Measurements from ENCODE around the gene BLTP2. TPM values are rescaled to one million over a fixed set of nuclear protein-coding genes. Genes with fewer than 3 reads are reported as not detected.

Gene BLTP2
- total and polyA plus RNA-seq, 2 experiments from 2014 or later, result 40.1 to 82.4 TPM

DNA sequence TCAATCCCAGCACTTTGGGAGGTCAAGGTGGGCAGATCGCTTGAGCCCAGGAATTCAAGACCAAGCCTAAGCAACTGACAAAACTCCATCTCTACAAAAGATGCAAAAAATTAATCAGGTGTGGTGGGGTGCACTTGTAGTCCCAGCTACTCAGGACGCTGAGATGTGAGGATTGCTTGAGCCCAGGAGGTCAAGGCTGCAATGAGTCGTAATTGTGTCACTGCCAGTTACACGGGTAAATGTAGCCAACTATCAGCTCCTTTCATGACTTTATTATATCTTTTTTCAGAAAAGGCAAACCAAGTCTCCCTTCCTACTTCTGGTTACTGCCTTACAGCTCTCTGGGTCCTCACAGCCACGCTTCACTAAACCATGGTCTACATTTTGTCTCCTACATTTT is 12.8 kb upstream of the BLTP2 start:
- no peaks in the 10 kb centered on the region for H3K9me2 ChIP-seq (replicated peaks; ENCODE audit: insufficient read depth)
- no peak overlapping the region for H2AFZ ChIP-seq
- TF ChIP-seq EZH2 (IDR thresholded peaks at IDR 0.05; ENCODE audit: borderline replicate concordance) (no peak), EZH2phosphoT487 (IDR thresholded peaks at IDR 0.05; ENCODE audit: low read depth, severe bottlenecking, unreplicated experiment) (no peak)
- TF ChIP-seq, protein P1, sequence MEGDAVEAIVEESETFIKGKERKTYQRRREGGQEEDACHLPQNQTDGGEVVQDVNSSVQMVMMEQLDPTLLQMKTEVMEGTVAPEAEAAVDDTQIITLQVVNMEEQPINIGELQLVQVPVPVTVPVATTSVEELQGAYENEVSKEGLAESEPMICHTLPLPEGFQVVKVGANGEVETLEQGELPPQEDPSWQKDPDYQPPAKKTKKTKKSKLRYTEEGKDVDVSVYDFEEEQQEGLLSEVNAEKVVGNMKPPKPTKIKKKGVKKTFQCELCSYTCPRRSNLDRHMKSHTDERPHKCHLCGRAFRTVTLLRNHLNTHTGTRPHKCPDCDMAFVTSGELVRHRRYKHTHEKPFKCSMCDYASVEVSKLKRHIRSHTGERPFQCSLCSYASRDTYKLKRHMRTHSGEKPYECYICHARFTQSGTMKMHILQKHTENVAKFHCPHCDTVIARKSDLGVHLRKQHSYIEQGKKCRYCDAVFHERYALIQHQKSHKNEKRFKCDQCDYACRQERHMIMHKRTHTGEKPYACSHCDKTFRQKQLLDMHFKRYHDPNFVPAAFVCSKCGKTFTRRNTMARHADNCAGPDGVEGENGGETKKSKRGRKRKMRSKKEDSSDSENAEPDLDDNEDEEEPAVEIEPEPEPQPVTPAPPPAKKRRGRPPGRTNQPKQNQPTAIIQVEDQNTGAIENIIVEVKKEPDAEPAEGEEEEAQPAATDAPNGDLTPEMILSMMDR (IDR thresholded peaks at IDR 0.05; ENCODE audit: poor library complexity), result no peak
- no peaks in the 10 kb centered on the region for H3K36me3 ChIP-seq (replicated peaks; ENCODE audit: insufficient read depth, low read depth)
- H3K27ac ChIP-seq, result peak overlapping the region; percentile 64
- H3K27me3 ChIP-seq, result no peaks in the 10 kb centered on the region
- H4K20me1 ChIP-seq (ENCODE audit: insufficient read depth, poor library complexity, severe bottlenecking), result peaks cover 7% of the 10 kb centered on the region
- whole genome bisulfite sequencing (ENCODE audit: low lambda C conversion rate, missing lambda C conversion rate), result 96% methylated on average over 5 of the region's 5 CpGs
- peaks cover 79% of the 10 kb centered on the region for H3K79me2 ChIP-seq
- no peak overlapping the region for H3K4me2 ChIP-seq
- DNase-seq (ENCODE audit: low spot score), result no peak
- peaks cover 9% of the 10 kb centered on the region for H3K4me1 ChIP-seq (ENCODE audit: insufficient read depth)
- H3K4me3 ChIP-seq, result no peak overlapping the region
- no peaks in the 10 kb centered on the region for H3K9me3 ChIP-seq (ENCODE audit: low read depth)

GRCh38 chr17:28655160-28655559 is 10.2 kb upstream of the BLTP2 start:
- no peaks in the 10 kb centered on the region for H4K20me1 ChIP-seq (ENCODE audit: insufficient read depth, poor library complexity, severe bottlenecking)
- H3K27ac ChIP-seq, result no peak overlapping the region
- no peaks in the 10 kb centered on the region for H3K9me2 ChIP-seq (replicated peaks; ENCODE audit: insufficient read depth)
- H3K4me3 ChIP-seq, result no peak overlapping the region
- no peak overlapping the region for H2AFZ ChIP-seq
- peaks cover 70% of the 10 kb centered on the region for H3K79me2 ChIP-seq
- no peak for TF ChIP-seq EZH2phosphoT487 (IDR thresholded peaks at IDR 0.05; ENCODE audit: low read depth, severe bottlenecking, unreplicated experiment)
- TF ChIP-seq, protein P1 (IDR thresholded peaks at IDR 0.05; ENCODE audit: poor library complexity), result no peak
- no peak for TF ChIP-seq EZH2 (IDR thresholded peaks at IDR 0.05; ENCODE audit: borderline replicate concordance)
- no peaks in the 10 kb centered on the region for H3K36me3 ChIP-seq (replicated peaks; ENCODE audit: insufficient read depth, low read depth)
- no peaks in the 10 kb centered on the region for H3K9me3 ChIP-seq (ENCODE audit: low read depth)
- H3K4me2 ChIP-seq, result no peak overlapping the region
- WGBS (ENCODE audit: low lambda C conversion rate, missing lambda C conversion rate), result 99% methylated on average over 5 of the region's 5 CpGs
- peaks cover under 1% of the 10 kb centered on the region for H3K4me1 ChIP-seq (ENCODE audit: insufficient read depth)
- no peak for DNase-seq (ENCODE audit: low spot score)
- H3K27me3 ChIP-seq, result no peaks in the 10 kb centered on the region

GRCh38 chr17:28648698-28649097 is 3.7 kb upstream of the BLTP2 start:
- no peak for DNase-seq (ENCODE audit: low spot score)
- Histone ChIP-seq H3K36me3 (replicated peaks; ENCODE audit: insufficient read depth, low read depth) (no peaks in the 10 kb centered on the region), H4K20me1 (ENCODE audit: insufficient read depth, poor library complexity, severe bottlenecking) (no peaks in the 10 kb centered on the region), H3K9me3 (ENCODE audit: low read depth) (no peaks in the 10 kb centered on the region), H3K4me1 (ENCODE audit: insufficient read depth) (peaks cover 15% of the 10 kb centered on the region), H2AFZ (no peak overlapping the region), H3K9me2 (replicated peaks; ENCODE audit: insufficient read depth) (no peaks in the 10 kb centered on the region), H3K4me2 (no peak overlapping the region), H3K27ac (no peak overlapping the region), H3K27me3 (no peaks in the 10 kb centered on the region), H3K4me3 (no peak overlapping the region), H3K79me2 (peaks cover 26% of the 10 kb centered on the region)
- 96% methylated on average over 2 of the region's 2 CpGs for WGBS (ENCODE audit: low lambda C conversion rate, missing lambda C conversion rate)
- TF ChIP-seq, protein P1 (IDR thresholded peaks at IDR 0.05; ENCODE audit: poor library complexity), result no peak
- TF ChIP-seq EZH2 (IDR thresholded peaks at IDR 0.05; ENCODE audit: borderline replicate concordance), result no peak
- TF ChIP-seq EZH2phosphoT487 (IDR thresholded peaks at IDR 0.05; ENCODE audit: low read depth, severe bottlenecking, unreplicated experiment), result no peak
